Adrenal gland (tissue), 12 donors: Measurements from ENCODE around the gene KDM4B. TPM values are rescaled to one million over a fixed set of nuclear protein-coding genes. Genes with fewer than 3 reads are reported as not detected.

Experiments
- DNase-seq, 7 donors: peaks; one replicate each; pipeline ENCODE4 v3.0.0-alpha.2; 2019 to 2020
- H3K27ac ChIP-seq, 5 donors: fragments of 200-600 bp; sonication (generic) in 4 of 5; 1 replicate in 3 of 5; 2 replicates in 2 of 5; pipeline versions ENCODE4 v1.5.1 to v1.8.0; 2016 to 2020; ENCODE audit warnings: mild to moderate bottlenecking in 1 of 5
- H3K27me3 ChIP-seq: fragments of 200-600 bp; 2 replicates; pipeline ENCODE4 v1.8.0; 2021
- H3K36me3 ChIP-seq, 2 donors: fragments of 200-600 bp; replicated peaks in 1 of 2; 1 replicate in 1 of 2; 2 replicates in 1 of 2; pipeline versions ENCODE4 v1.5.1 to v1.8.0; 2018 to 2022
- H3K4me1 ChIP-seq, 2 donors: fragments of 200-600 bp; replicated peaks in 1 of 2; 1 replicate in 1 of 2; 2 replicates in 1 of 2; pipeline versions ENCODE4 v1.5.1 to v1.8.0; 2018 to 2021
- H3K4me3 ChIP-seq, 4 donors: fragments of 200-600 bp; sonication (generic) in 3 of 4; one replicate each; pipeline ENCODE4 v1.5.1; 2016 to 2018
- H3K9me3 ChIP-seq, 3 donors: fragments of 200-600 bp; sonication (generic) in 1 of 3; replicated peaks in 1 of 3; 1 replicate in 2 of 3; 2 replicates in 1 of 3; pipeline versions ENCODE4 v1.5.1 to v1.8.0; 2016 to 2021
- CTCF ChIP-seq, 6 experiments: fragments of 450-650 bp in 4 of 6; fragments of 200-600 bp in 2 of 6; sonication (generic) in 1 of 6; IDR thresholded peaks; 1 replicate in 5 of 6; 2 replicates in 1 of 6; pipeline versions ENCODE4 v1.5.1 to v1.8.0; 2016 to 2021; ENCODE audit warnings: antibody characterized with exemption in 6 of 6, mild to moderate bottlenecking in 2 of 6, moderate library complexity in 1 of 6
- POLR2A ChIP-seq, 2 donors: fragments of 450-650 bp; IDR thresholded peaks; one replicate each; pipeline ENCODE4 v1.6.1; 2017; ENCODE audit warnings: antibody characterized with exemption in 2 of 2, mild to moderate bottlenecking in 2 of 2, moderate library complexity in 1 of 2
- WGBS, 4 donors: extraction: QIAGEN DNeasy Blood & Tissue Kit in 2 of 4; methylation state at CpG; one replicate each; pipeline versions ENCODE4 v1.1.5 to v1.1.7; 2013 to 2017; 5-methylcytosine and 5-hydroxymethylcytosine counted together
- intact Hi-C, 2 donors: fragments of 100-400 bp; cut with DNase I; formaldehyde crosslinking; loops; one replicate each; pipeline versions ENCODE4 v1.14.1 to v1.15.0; 2022 to 2023
- polyA plus RNA-seq, 3 donors: library from polyadenylated mRNA; stranded (reverse); fragments of 200-250 nt in 2 of 3; fragments of 350-450 nt in 1 of 3; fragmentation: Illumina TruSeq in 1 of 3; extraction: RNeasy Lipid Tissue Mini Kit (QIAGEN cat#74804) in 1 of 3; gene quantifications; one replicate each; pipeline ENCODE4 v1.2.3, GENCODE V29; 2013 to 2014
- total RNA-seq, 9 donors: library from RNA; depleted of rRNA in 4 of 9; stranded (reverse); fragments of >200 nt in 4 of 9; fragments of 120-200 nt in 1 of 9; fragmentation: NEBNext Ultra II Directional in 1 of 9; extraction: Animal tissue kit (Norgen Biotek cat#: 25700) in 1 of 9; gene quantifications; one replicate each; pipeline versions ENCODE4 v1.1.0 to v1.2.4, GENCODE V29; 2013 to 2023
- donor health status: healthy with polysubstance abuse.
- donor health status: Bipolar disorder and iron deficiency.
- donor health status: DM: yes; HTN: yes; CAD: no.
- donor health status: DM: no; HTN: no; CAD: no.
- donor health status: DM: no; HTN: no; CAD: no.
- donor health status: DM: yes; HTN: yes; CAD: no.

Gene KDM4B
- total and polyA plus RNA-seq, 12 donors: 9.8 to 65.1 (median 39.9) TPM

- Histone ChIP-seq H3K27ac (no peak overlapping the region), H3K27me3 (no peaks in the 10 kb centered on the region), H3K36me3 (peaks cover 0 to 66% of the 10 kb centered on the region in 2 donors), H3K9me3 (no peaks in the 10 kb centered on the region), H3K4me3 (no peak overlapping the region), H3K4me1 (peaks cover 4 to 15% of the 10 kb centered on the region in 2 donors)
- no peak for DNase-seq
- 85 to 96% (median 90%) methylated on average over 15 to 18 of the region's 18 CpGs for WGBS, 4 donors
- intact Hi-C loops: no loop called here
- TF ChIP-seq CTCF (IDR thresholded peaks at IDR 0.05) (no peak), POLR2A (IDR thresholded peaks at IDR 0.05) (no peak)
Observed at GRCh38 chr19:5079071-5079774, 110.3 kb downstream of the KDM4B start.

GRCh38 chr19:5080030-5080654 lies 111.2 kb downstream of the KDM4B start:
- DNase-seq: peak in 1 of 7 donors; percentile 80

GRCh38 chr19:5080809-5081208 lies 111.9 kb downstream of the KDM4B start:
- H3K9me3 ChIP-seq: no peaks in the 10 kb centered on the region
- no peak for DNase-seq
- intact Hi-C loops: no loop called here
- H3K27me3 ChIP-seq: no peaks in the 10 kb centered on the region
- H3K27ac ChIP-seq: no peak overlapping the region
- H3K4me1 ChIP-seq: peaks cover 4 to 15% of the 10 kb centered on the region in 2 donors
- 93 to 97% (median 94%) methylated on average over 19 of the region's 19 CpGs for WGBS, 4 donors
- H3K36me3 ChIP-seq: peaks cover 0 to 61% of the 10 kb centered on the region in 2 donors
- no peak for TF ChIP-seq CTCF (IDR thresholded peaks at IDR 0.05)
- no peak for TF ChIP-seq POLR2A (IDR thresholded peaks at IDR 0.05)
- no peak overlapping the region for H3K4me3 ChIP-seq

More at GRCh38 chr19:5080030-5080654, 111.2 kb downstream of the KDM4B start:
- WGBS, 4 donors: 80 to 84% (median 83%) methylated on average over 27 of the region's 27 CpGs
- no peak overlapping the region for H3K4me3 ChIP-seq
- peaks cover 4 to 15% of the 10 kb centered on the region in 2 donors for H3K4me1 ChIP-seq
- no peaks in the 10 kb centered on the region for H3K9me3 ChIP-seq
- peaks cover 0 to 66% of the 10 kb centered on the region in 2 donors for H3K36me3 ChIP-seq
- no peak for TF ChIP-seq CTCF (IDR thresholded peaks at IDR 0.05)
- no peak for TF ChIP-seq POLR2A (IDR thresholded peaks at IDR 0.05)
- intact Hi-C loops: no loop called here
- no peaks in the 10 kb centered on the region for H3K27me3 ChIP-seq
- H3K27ac ChIP-seq: no peak overlapping the region

- intact Hi-C loops: no loop called here
- H3K4me3 ChIP-seq: no peak overlapping the region
- no peak for DNase-seq
- no peaks in the 10 kb centered on the region for H3K27me3 ChIP-seq
- no peak for TF ChIP-seq POLR2A (IDR thresholded peaks at IDR 0.05)
- H3K4me1 ChIP-seq: peaks cover 4 to 15% of the 10 kb centered on the region in 2 donors
- no peaks in the 10 kb centered on the region for H3K9me3 ChIP-seq
- H3K27ac ChIP-seq: peak overlapping the region in 1 of 5 donors; percentile 13
- H3K36me3 ChIP-seq: peaks cover 0 to 64% of the 10 kb centered on the region in 2 donors
- 93 to 96% (median 94%) methylated on average over 15 to 28 of the region's 28 CpGs for WGBS, 4 donors
Observed at GRCh38 chr19:5081443-5082161, 112.7 kb downstream of the KDM4B start.
